K562 (cell line): ENCODE results near the gene TMEM205. TPM values are rescaled to one million over a fixed set of nuclear protein-coding genes. Genes with fewer than 3 reads are reported as not detected.
A peak's percentile ranks its signal among the peaks of the same experiment; 100 is the strongest.

Source experiments
- ATF7 ChIP-seq: fragments of 450-650 bp; IDR thresholded peaks from 2 replicates; pipeline ENCODE4 v1.7.1; 2014; ENCODE audit warnings: mild to moderate bottlenecking, moderate library complexity
- ELF4 ChIP-seq: fragments of 450-650 bp; formaldehyde crosslinking; IDR thresholded peaks from 2 replicates; pipeline ENCODE4 v1.4.0; 2022; ENCODE audit warnings: missing genetic modification characterization
- HMGN3 ChIP-seq: IDR thresholded peaks from 2 replicates; pipeline ENCODE4 v1.6.1; 2011; ENCODE audit warnings: borderline replicate concordance, low read depth, mild to moderate bottlenecking, mixed read lengths, low read length; ENCODE audit not compliant: insufficient read length; ENCODE audit errors: extremely low read depth
- JUND ChIP-seq, 2 experiments: IDR thresholded peaks; 2 replicates in 1 of 2; 3 replicates in 1 of 2; pipeline ENCODE4 v1.6.1; 2011; ENCODE audit warnings: borderline replicate concordance in 2 of 2, low read depth in 2 of 2, low read length in 2 of 2, improper control_type of control experiment in 1 of 2, missing biosample characterization in 1 of 2, missing genetic modification characterization in 1 of 2, missing genetic modification reagents in 1 of 2
- MAFG ChIP-seq: fragments of 450-650 bp; conservative IDR thresholded peaks from 2 replicates; pipeline ENCODE4 v1.6.1; 2016; ENCODE audit warnings: missing genetic modification characterization, missing compliant biosample characterization
- PRMT5 ChIP-seq: sonication (generic); formaldehyde crosslinking; IDR thresholded peaks from 2 replicates; pipeline ENCODE4 v1.5.0; 2020; ENCODE audit warnings: missing genetic modification reagents
- PRPF4 ChIP-seq: fragments of 200-400 bp; formaldehyde crosslinking; IDR thresholded peaks from one replicate; pipeline ENCODE4 v1.6.1; 2017; ENCODE audit warnings: low read length, low read depth, mild to moderate bottlenecking; ENCODE audit not compliant: insufficient read depth, poor library complexity, severe bottlenecking
- RBM25 ChIP-seq: fragments of 200-400 bp; formaldehyde crosslinking; IDR thresholded peaks from 2 replicates; pipeline ENCODE4 v1.6.1; 2018; ENCODE audit warnings: low read length, low read depth, moderate library complexity; ENCODE audit not compliant: severe bottlenecking
- SIN3B ChIP-seq: fragments of 450-650 bp; IDR thresholded peaks from 2 replicates; pipeline ENCODE4 v1.6.1; 2017; ENCODE audit warnings: low read depth, mild to moderate bottlenecking, moderate library complexity
- U2AF2 ChIP-seq: fragments of 200-400 bp; formaldehyde crosslinking; optimal IDR thresholded peaks from 2 replicates; pipeline ENCODE3; 2017; ENCODE audit warnings: low read depth, mild to moderate bottlenecking, low read length
- UBTF ChIP-seq, 2 experiments: IDR thresholded peaks; 2 replicates each; pipeline ENCODE4 v1.6.1; 2012; ENCODE audit warnings: improper control_type of control experiment in 2 of 2, low read depth in 2 of 2, low read length in 2 of 2, borderline replicate concordance in 1 of 2
- ZBTB26 ChIP-seq: fragments of 450-650 bp; formaldehyde crosslinking; IDR thresholded peaks from 2 replicates; pipeline ENCODE4 v1.4.0; 2022; ENCODE audit warnings: missing genetic modification characterization
- ZNF277 ChIP-seq: fragments of 250-450 bp; sonication (Bioruptor Pico); IDR thresholded peaks from 2 replicates; pipeline ENCODE4 v1.8.0; 2022; ENCODE audit warnings: inconsistent platforms, mild to moderate bottlenecking, moderate library complexity, borderline replicate concordance
- ZNF512 ChIP-seq: IDR thresholded peaks from 2 replicates; pipeline ENCODE4 v1.6.1; 2016; ENCODE audit warnings: missing genetic modification characterization, missing compliant biosample characterization
- ZNF75A ChIP-seq: fragments of 450-650 bp; formaldehyde crosslinking; IDR thresholded peaks from 2 replicates; pipeline ENCODE4 v1.4.0; 2020; ENCODE audit warnings: mild to moderate bottlenecking
- ZNF764 ChIP-seq: fragments of 250-450 bp; sonication (Bioruptor Pico); IDR thresholded peaks from 2 replicates; pipeline ENCODE4 v1.4.0; 2020; ENCODE audit warnings: low read depth, mild to moderate bottlenecking, moderate library complexity
- ZNF77 ChIP-seq: fragments of 250-450 bp; sonication (Bioruptor Pico); IDR thresholded peaks from 2 replicates; pipeline ENCODE4 v1.5.0; 2020
- polyA plus RNA-seq, 8 experiments: library from polyadenylated mRNA; depleted of rRNA in 4 of 8; stranded (reverse) in 5 of 8; unstranded in 3 of 8; fragments of >200 nt; fragmentation: Nextera tagmentation in 2 of 8; fragmentation: Illumina TruSeq in 1 of 8; extraction: Ambion mirVana in 2 of 8; extraction: Trizol in 1 of 8; gene quantifications; 2 replicates each; pipeline versions ENCODE4 v1.2.1 to v1.2.3, GENCODE V29; 2011 to 2014; ENCODE audit warnings: inconsistent platforms in 1 of 8, missing spikeins in 1 of 8
- total RNA-seq, 7 experiments: library from RNA; depleted of rRNA in 6 of 7; stranded (reverse); fragments of >200 nt in 6 of 7; fragmentation: Illumina TruSeq in 2 of 7; extraction: Trizol in 2 of 7; gene quantifications; 2 replicates each; pipeline versions ENCODE4 v1.2.1 to v1.2.3, GENCODE V29; 2011 to 2021; ENCODE audit warnings: low replicate concordance in 1 of 7

Gene TMEM205
- total and polyA plus RNA-seq, 9 of the 15 experiments (the other 6 are each of a cell fraction or from before 2014, with no cell fraction given), result 21.3 to 81.5 (median 44.1) TPM

DNA sequence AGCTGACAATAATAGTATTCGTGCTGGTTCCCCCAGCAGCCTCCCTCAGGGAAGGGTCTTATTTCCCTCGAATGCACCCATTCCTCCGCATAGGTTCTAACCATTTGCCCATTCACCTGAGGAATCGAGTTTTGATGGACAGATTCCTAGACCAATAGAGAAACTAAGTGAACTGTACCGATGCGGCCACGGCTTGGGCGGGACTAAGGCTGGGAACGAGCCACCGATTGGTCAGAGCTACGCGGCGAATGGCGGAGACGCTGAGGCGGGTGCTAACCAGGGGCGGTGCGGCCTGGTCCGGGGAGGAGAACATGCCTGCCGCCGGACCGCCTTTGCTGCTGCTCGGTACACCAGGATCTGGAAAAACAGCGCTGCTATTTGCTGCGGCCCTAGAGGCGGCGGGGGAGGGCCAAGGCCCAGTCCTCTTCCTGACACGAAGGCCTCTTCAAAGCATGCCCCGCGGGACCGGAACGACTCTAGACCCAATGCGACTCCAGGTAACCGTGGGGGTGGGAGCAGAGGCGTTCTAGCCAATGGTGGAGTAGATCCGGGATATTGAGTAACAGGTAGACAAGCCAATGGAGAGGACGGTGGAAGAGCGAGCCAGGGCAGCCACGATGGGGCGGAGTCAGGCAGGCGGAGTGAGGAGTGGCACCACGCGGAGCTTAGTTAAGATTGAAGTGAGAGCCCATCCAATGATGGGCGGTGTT lies 28.5 kb upstream of the TMEM205 start, which contains the start of gene SWSAP1 (continued):
- no peak for TF ChIP-seq ZNF512 (tag)
- TF ChIP-seq U2AF2, result no peak
- no peak for TF ChIP-seq UBTF (IDR thresholded peaks at IDR 0.05; ENCODE audit: borderline replicate concordance in 1 of 2, low read depth in 2 of 2, low read length in 2 of 2)
- peak; percentile 75; the same call in 1 of the 2 replicates for TF ChIP-seq SIN3B
- TF ChIP-seq RBM25, result no peak
- peak; percentile 87 for TF ChIP-seq ATF7
- 0 out of 2 replicates have a peak, but pooled peaks have one; percentile 11 for TF ChIP-seq JUND (IDR thresholded peaks at IDR 0.05; ENCODE audit: borderline replicate concordance, low read depth, low read length)
- no peak; the same call in 1 of the 3 replicates for TF ChIP-seq JUND (tag; IDR thresholded peaks at IDR 0.05; ENCODE audit: borderline replicate concordance, low read depth, low read length)
- TF ChIP-seq PRPF4, result no peak
- TF ChIP-seq ELF4 (CRISPR knock-in tag), result peak; percentile 79; the same call in 1 of the 2 replicates
- TF ChIP-seq ZNF75A, result no peak
- TF ChIP-seq ZNF77 (CRISPR knock-in tag), result no peak
- TF ChIP-seq ZBTB26, result peak; percentile 64; the same call in 1 of the 2 replicates
- TF ChIP-seq MAFG (tag), result no peak
- TF ChIP-seq ZNF764 (CRISPR knock-in tag), result no peak
- no peak for TF ChIP-seq HMGN3
- no peak for TF ChIP-seq ZNF277
- TF ChIP-seq PRMT5 (CRISPR knock-in tag), result no peak
